GM23338 (cell line): ENCODE results near the gene PAIP2. TPM values are rescaled to one million over a fixed set of nuclear protein-coding genes. Genes with fewer than 3 reads are reported as not detected.

Experiments
- ATAC-seq: fragments of 200-7000 bp; cut with Tn5 transposase; 3 replicates; pipeline ENCODE4 v1.9.1; 2020
- DNase-seq: peaks from one replicate; pipeline ENCODE4 v3.0.0-alpha.2; 2015; ENCODE audit warnings: low spot score
- H2AFZ ChIP-seq: fragments of 200-600 bp; sonication (generic); 2 replicates; pipeline ENCODE4 v1.8.0; 2016; ENCODE audit warnings: antibody characterized with exemption, mild to moderate bottlenecking, moderate library complexity
- H3F3A ChIP-seq: fragments of 200-600 bp; sonication (generic); replicated peaks from 2 replicates; pipeline ENCODE4 v1.8.0; 2017; ENCODE audit warnings: antibody characterized with exemption, mixed run types, low read depth
- H3K27ac ChIP-seq: fragments of 200-600 bp; sonication (generic); 2 replicates; pipeline ENCODE4 v1.6.1; 2016; ENCODE audit warnings: low read depth
- H3K27me3 ChIP-seq: fragments of 200-600 bp; sonication (generic); 2 replicates; pipeline ENCODE4 v1.8.0; 2016; ENCODE audit warnings: mild to moderate bottlenecking, mixed run types, moderate library complexity; ENCODE audit not compliant: insufficient read depth
- H3K36me3 ChIP-seq: fragments of 200-600 bp; sonication (generic); 2 replicates; pipeline ENCODE4 v1.8.0; 2016; ENCODE audit warnings: mild to moderate bottlenecking; ENCODE audit not compliant: insufficient read depth
- H3K4me1 ChIP-seq: fragments of 200-600 bp; sonication (generic); 2 replicates; pipeline ENCODE4 v1.8.0; 2016; ENCODE audit warnings: mild to moderate bottlenecking, moderate library complexity; ENCODE audit not compliant: insufficient read depth
- H3K4me2 ChIP-seq: fragments of 200-600 bp; sonication (generic); 2 replicates; pipeline ENCODE4 v1.7.1; 2017; ENCODE audit warnings: mixed run types
- H3K4me3 ChIP-seq: fragments of 200-600 bp; sonication (generic); 2 replicates; pipeline ENCODE4 v1.6.1; 2016; ENCODE audit warnings: mixed run types
- H3K79me2 ChIP-seq: fragments of 200-600 bp; sonication (generic); replicated peaks from 2 replicates; pipeline ENCODE4 v1.8.0; 2017; ENCODE audit warnings: mild to moderate bottlenecking; ENCODE audit not compliant: insufficient read depth
- H3K9me2 ChIP-seq: fragments of 200-600 bp; sonication (generic); 2 replicates; pipeline ENCODE4 v1.8.0; 2017; ENCODE audit not compliant: insufficient read depth
- H4K20me1 ChIP-seq: fragments of 200-600 bp; sonication (generic); replicated peaks from 2 replicates; pipeline ENCODE4 v1.8.0; 2017; ENCODE audit warnings: mild to moderate bottlenecking; ENCODE audit not compliant: insufficient read depth
- H3K27ac Mint-ChIP-seq: 2 replicates; pipeline ENCODE4 v1.8.0; 2020; ENCODE audit warnings: inconsistent platforms, mild to moderate bottlenecking, moderate library complexity, mixed read lengths
- H3K27me3 Mint-ChIP-seq: 3 replicates; pipeline ENCODE4 v1.8.0; 2022; ENCODE audit warnings: low read depth, mild to moderate bottlenecking, moderate library complexity, mixed read lengths, inconsistent platforms; ENCODE audit not compliant: insufficient read depth, poor library complexity
- H3K36me3 Mint-ChIP-seq: 3 replicates; pipeline ENCODE4 v1.8.0; 2021; ENCODE audit warnings: low read depth, mild to moderate bottlenecking, inconsistent platforms, moderate library complexity, mixed read lengths
- H3K4me1 Mint-ChIP-seq: 3 replicates; pipeline ENCODE4 v1.8.0; 2020; ENCODE audit warnings: mild to moderate bottlenecking, inconsistent platforms, mixed read lengths
- H3K4me3 Mint-ChIP-seq: 3 replicates; pipeline ENCODE4 v1.8.0; 2021; ENCODE audit warnings: moderate library complexity, mild to moderate bottlenecking, inconsistent platforms, mixed read lengths
- H3K9me3 Mint-ChIP-seq: 3 replicates; pipeline ENCODE4 v1.8.0; 2020; ENCODE audit warnings: moderate library complexity, mild to moderate bottlenecking, inconsistent platforms, mixed read lengths
- CREB1 ChIP-seq: fragments of 250-450 bp; sonication (Bioruptor Pico); IDR thresholded peaks from 2 replicates; pipeline ENCODE4 v1.5.0; 2020; ENCODE audit warnings: low read depth, mild to moderate bottlenecking, moderate library complexity
- CTCF ChIP-seq, 2 experiments: fragments of 200-600 bp in 1 of 2; sonication (generic) in 1 of 2; conservative IDR thresholded peaks; 2 replicates each; pipeline versions ENCODE4 v1.5.1 to v1.6.1; 2016 to 2017; ENCODE audit warnings: antibody characterized with exemption in 2 of 2, low read depth in 2 of 2, mild to moderate bottlenecking in 2 of 2, moderate library complexity in 1 of 2
- ETS1 ChIP-seq: IDR thresholded peaks from 2 replicates; pipeline ENCODE4 v1.6.1; 2016; ENCODE audit warnings: antibody characterized with exemption
- EZH2 ChIP-seq: fragments of 200-600 bp; sonication (generic); IDR thresholded peaks from one replicate; pipeline ENCODE4 v1.8.0; 2017; ENCODE audit warnings: antibody characterized with exemption, mild to moderate bottlenecking, low read depth; ENCODE audit not compliant: unreplicated experiment
- EZH2phosphoT487 ChIP-seq: fragments of 200-600 bp; sonication (generic); IDR thresholded peaks from one replicate; pipeline ENCODE4 v1.8.1; 2018; ENCODE audit warnings: antibody characterized with exemption; ENCODE audit not compliant: unreplicated experiment
- JUNB ChIP-seq: IDR thresholded peaks from one replicate; pipeline ENCODE4 v1.6.1; 2016; ENCODE audit warnings: antibody characterized with exemption; ENCODE audit not compliant: unreplicated experiment
- NANOG ChIP-seq: IDR thresholded peaks from 2 replicates; pipeline ENCODE4 v1.6.1; 2016; ENCODE audit warnings: antibody characterized with exemption, borderline replicate concordance
- POLR2AphosphoS5 ChIP-seq: IDR thresholded peaks from 2 replicates; pipeline ENCODE4 v1.6.1; 2016; ENCODE audit warnings: antibody characterized with exemption, low read depth
- REST ChIP-seq: IDR thresholded peaks from one replicate; pipeline ENCODE4 v1.6.1; 2018; ENCODE audit warnings: antibody characterized with exemption; ENCODE audit not compliant: unreplicated experiment
- STAT1 ChIP-seq: IDR thresholded peaks from one replicate; pipeline ENCODE4 v1.6.1; 2016; ENCODE audit warnings: antibody characterized with exemption; ENCODE audit not compliant: unreplicated experiment
- ZNF114 ChIP-seq: fragments of 250-450 bp; sonication (Bioruptor Pico); IDR thresholded peaks from 2 replicates; pipeline ENCODE4 v1.5.0; 2020; ENCODE audit warnings: mild to moderate bottlenecking, moderate library complexity
- ZNF331 ChIP-seq: fragments of 250-450 bp; sonication (Bioruptor Pico); IDR thresholded peaks from 2 replicates; pipeline ENCODE4 v1.5.0; 2020; ENCODE audit warnings: low read depth, mild to moderate bottlenecking, moderate library complexity
- ZNF462 ChIP-seq: fragments of 250-450 bp; sonication (Bioruptor Pico); IDR thresholded peaks from 2 replicates; pipeline ENCODE4 v1.5.0; 2020; ENCODE audit warnings: mild to moderate bottlenecking, moderate library complexity
- polyA plus RNA-seq: library from polyadenylated mRNA; unstranded; fragments of >200 nt; fragmentation: Nextera tagmentation; extraction: Ambion mirVana; gene quantifications from 2 replicates; pipeline ENCODE4 v1.2.1, GENCODE V29; 2016
- total RNA-seq: library from RNA; depleted of rRNA; stranded (reverse); fragments of >200 nt; shearing (Covaris generic); gene quantifications from 2 replicates; pipeline ENCODE4 v1.2.3, GENCODE V29; 2014

Gene PAIP2
- total and polyA plus RNA-seq, 2 experiments from 2014 or later, result 132 to 277 TPM

GRCh38 chr5:139396691-139397090 lies 55.0 kb downstream of the PAIP2 start:
- no peak overlapping the region for H3K27ac ChIP-seq
- Mint-ChIP-seq H3K4me3 (no peak overlapping the region), H3K36me3 (peaks cover 15% of the 10 kb centered on the region), H3K9me3 (no peaks in the 10 kb centered on the region), H3K27ac (no peak overlapping the region), H3K4me1 (peaks cover 15% of the 10 kb centered on the region), H3K27me3 (peaks cover 34% of the 10 kb centered on the region)
- H3K4me2 ChIP-seq, result 0 out of 2 replicates have a peak overlapping the region, but pooled peaks have one; percentile 32
- no peak overlapping the region for H2AFZ ChIP-seq
- peaks cover 3% of the 10 kb centered on the region; the same call in 1 of the 2 replicates for H3K4me1 ChIP-seq
- no peak for DNase-seq
- no peaks in the 10 kb centered on the region for H3K9me2 ChIP-seq
- no peak for TF ChIP-seq STAT1
- TF ChIP-seq POLR2AphosphoS5, result no peak
- no peak for TF ChIP-seq JUNB
- TF ChIP-seq ZNF462 (CRISPR knock-in tag), result no peak
- no peak for TF ChIP-seq NANOG
- TF ChIP-seq REST, result no peak
- no peak for TF ChIP-seq ZNF114 (CRISPR knock-in tag)
- no peak for TF ChIP-seq ZNF331 (CRISPR knock-in tag)
- TF ChIP-seq CREB1 (CRISPR knock-in tag), result no peak
- TF ChIP-seq CTCF (conservative IDR thresholded peaks at IDR 0.05; ENCODE audit: low read depth in 2 of 2), result no peak
- TF ChIP-seq EZH2, result no peak
- no peak for TF ChIP-seq EZH2phosphoT487
- TF ChIP-seq ETS1, result no peak
- H3K27me3 ChIP-seq, result peaks cover 43% of the 10 kb centered on the region
- ATAC-seq, result no peak
- H4K20me1 ChIP-seq, result no peaks in the 10 kb centered on the region
- no peak overlapping the region for H3K4me3 ChIP-seq
- peaks cover 22% of the 10 kb centered on the region for H3F3A ChIP-seq
- no peaks in the 10 kb centered on the region for H3K79me2 ChIP-seq
- H3K36me3 ChIP-seq, result no peaks in the 10 kb centered on the region
